HEK293 (cell line): Measurements from ENCODE around the gene IMP3.

Experiments
- CTCF ChIA-PET: fragments of 350-600 bp; formaldehyde crosslinking; extraction: SDS; loops from one replicate; lab custom pipeline; 2021; ENCODE audit warnings: antibody characterized with exemption; lab: Yijun Ruan, JAX
- POLR2A ChIA-PET: fragments of 300-600 bp; formaldehyde crosslinking; extraction: SDS; loops from one replicate; lab custom pipeline; 2020; ENCODE audit warnings: antibody characterized with exemption, inconsistent platforms; lab: Yijun Ruan, JAX
- H3K27ac ChIP-seq: fragments of 200-500 bp; sonication (Bioruptor generic); 2 replicates; pipeline ENCODE4 v1.5.1; 2014; ENCODE audit warnings: low read depth, low read length, control low read depth, inconsistent platforms; ENCODE audit errors: extremely low read depth
- H3K36me3 ChIP-seq, 2 experiments: fragments of 200-500 bp in 1 of 2; sonication (Bioruptor generic) in 1 of 2; 1 replicate in 1 of 2; 2 replicates in 1 of 2; pipeline ENCODE4 v1.5.1; 2014 to 2017; ENCODE audit warnings: inconsistent platforms in 2 of 2, low read length in 2 of 2; ENCODE audit not compliant: control insufficient read depth in 2 of 2, insufficient read depth in 1 of 2
- H3K4me1 ChIP-seq: fragments of 200-500 bp; sonication (Bioruptor generic); 2 replicates; pipeline ENCODE4 v1.5.1; 2014; ENCODE audit warnings: mild to moderate bottlenecking, low read length, inconsistent platforms; ENCODE audit not compliant: control insufficient read depth, insufficient read depth
- H3K4me3 ChIP-seq: 2 replicates; pipeline ENCODE4 v1.5.1; 2011; ENCODE audit warnings: low read depth, mild to moderate bottlenecking, control low read depth, low read length, moderate library complexity
- H3K9me3 ChIP-seq: fragments of 200-500 bp; sonication (Bioruptor generic); 2 replicates; pipeline ENCODE4 v1.5.1; 2014; ENCODE audit warnings: low read depth, low read length, inconsistent platforms; ENCODE audit not compliant: control insufficient read depth, insufficient read depth
- HOXA7 ChIP-seq: sonication (generic); formaldehyde crosslinking; IDR thresholded peaks from 2 replicates; pipeline ENCODE4 v1.8.1; 2022; ENCODE audit warnings: missing genetic modification reagents, borderline replicate concordance
- HOXC10 ChIP-seq: sonication (generic); formaldehyde crosslinking; IDR thresholded peaks from 2 replicates; pipeline ENCODE4 v1.8.1; 2023; ENCODE audit warnings: mild to moderate bottlenecking, missing genetic modification reagents
- KLF1 ChIP-seq: fragments of 450-650 bp; formaldehyde crosslinking; IDR thresholded peaks from 2 replicates; pipeline ENCODE4 v1.5.1; 2016; ENCODE audit warnings: missing biosample characterization, missing genetic modification characterization
- KLF10 ChIP-seq: fragments of 450-650 bp; IDR thresholded peaks from 2 replicates; pipeline ENCODE4 v1.5.1; 2018; ENCODE audit warnings: missing biosample characterization, mild to moderate bottlenecking, missing genetic modification characterization
- OVOL3 ChIP-seq: fragments of 450-650 bp; formaldehyde crosslinking; IDR thresholded peaks from 2 replicates; pipeline ENCODE4 v1.5.1; 2016; ENCODE audit warnings: missing biosample characterization, missing genetic modification characterization
- SALL2 ChIP-seq: fragments of 450-650 bp; formaldehyde crosslinking; IDR thresholded peaks from 2 replicates; pipeline ENCODE4 v1.5.0; 2017; ENCODE audit warnings: missing biosample characterization, mild to moderate bottlenecking, missing genetic modification characterization, borderline replicate concordance
- ZBTB1 ChIP-seq: fragments of 450-650 bp; formaldehyde crosslinking; IDR thresholded peaks from 2 replicates; pipeline ENCODE4 v1.5.1; 2016; ENCODE audit warnings: missing biosample characterization, missing genetic modification characterization
- ZBTB17 ChIP-seq: fragments of 450-650 bp; formaldehyde crosslinking; IDR thresholded peaks from 2 replicates; pipeline ENCODE4 v1.5.1; 2016; ENCODE audit warnings: missing biosample characterization, missing genetic modification characterization
- ZBTB8A ChIP-seq: fragments of 450-650 bp; formaldehyde crosslinking; IDR thresholded peaks from 2 replicates; pipeline ENCODE4 v1.5.1; 2016; ENCODE audit warnings: missing biosample characterization, missing genetic modification characterization
- ZNF174 ChIP-seq: fragments of 450-650 bp; formaldehyde crosslinking; IDR thresholded peaks from 2 replicates; pipeline ENCODE4 v1.5.0; 2017; ENCODE audit warnings: missing biosample characterization, mild to moderate bottlenecking, missing genetic modification characterization
- ZNF19 ChIP-seq: fragments of 450-650 bp; formaldehyde crosslinking; IDR thresholded peaks from 2 replicates; pipeline ENCODE4; 2016; ENCODE audit warnings: missing biosample characterization, missing genetic modification characterization, low read depth
- ZNF202 ChIP-seq: fragments of 450-650 bp; formaldehyde crosslinking; IDR thresholded peaks from 2 replicates; pipeline ENCODE4 v1.5.1; 2016; ENCODE audit warnings: missing biosample characterization, missing genetic modification characterization, borderline replicate concordance
- ZNF404 ChIP-seq: fragments of 450-650 bp; formaldehyde crosslinking; IDR thresholded peaks from 2 replicates; pipeline ENCODE4 v1.5.1; 2017; ENCODE audit warnings: missing biosample characterization, missing genetic modification characterization
- ZNF416 ChIP-seq: fragments of 450-650 bp; formaldehyde crosslinking; IDR thresholded peaks from 2 replicates; pipeline ENCODE4 v1.5.1; 2016; ENCODE audit warnings: missing biosample characterization, missing genetic modification characterization
- ZNF501 ChIP-seq: fragments of 450-650 bp; formaldehyde crosslinking; IDR thresholded peaks from 2 replicates; pipeline ENCODE4 v1.5.1; 2016; ENCODE audit warnings: missing biosample characterization, missing genetic modification characterization
- ZNF610 ChIP-seq: fragments of 450-650 bp; formaldehyde crosslinking; IDR thresholded peaks from 2 replicates; pipeline ENCODE4 v1.5.1; 2016; ENCODE audit warnings: missing biosample characterization, missing genetic modification characterization, borderline replicate concordance
- ZNF660 ChIP-seq: fragments of 450-650 bp; IDR thresholded peaks from 2 replicates; pipeline ENCODE4 v1.5.1; 2018; ENCODE audit warnings: missing biosample characterization, mild to moderate bottlenecking, missing genetic modification characterization
- ZNF777 ChIP-seq: fragments of 450-650 bp; formaldehyde crosslinking; IDR thresholded peaks from 2 replicates; pipeline ENCODE4 v1.5.1; 2017; ENCODE audit warnings: missing biosample characterization, missing genetic modification characterization, borderline replicate concordance
- ZSCAN23 ChIP-seq: fragments of 450-650 bp; formaldehyde crosslinking; IDR thresholded peaks from 2 replicates; pipeline ENCODE4 v1.5.1; 2016; ENCODE audit warnings: missing biosample characterization, missing genetic modification characterization
- TF ChIP-seq, protein P1 (sequence below): fragments of 450-650 bp; formaldehyde crosslinking; IDR thresholded peaks from 2 replicates; pipeline ENCODE4 v1.5.1; 2016; ENCODE audit warnings: missing biosample characterization, missing genetic modification characterization, borderline replicate concordance
- TF ChIP-seq, protein P2 (sequence below): fragments of 450-650 bp; formaldehyde crosslinking; IDR thresholded peaks from 2 replicates; pipeline ENCODE4 v1.5.1; 2017; ENCODE audit warnings: missing biosample characterization, missing genetic modification characterization
- TF ChIP-seq, protein P3 (sequence below): fragments of 450-650 bp; IDR thresholded peaks from 2 replicates; pipeline ENCODE4 v1.5.1; 2018; ENCODE audit warnings: missing biosample characterization, mild to moderate bottlenecking, missing genetic modification characterization
- TF ChIP-seq, protein P4 (sequence below): fragments of 450-650 bp; formaldehyde crosslinking; IDR thresholded peaks from 2 replicates; pipeline ENCODE4 v1.5.1; 2016; ENCODE audit warnings: missing biosample characterization, missing genetic modification characterization, borderline replicate concordance
- TF ChIP-seq, protein P5 (sequence below): fragments of 450-650 bp; formaldehyde crosslinking; IDR thresholded peaks from 2 replicates; pipeline ENCODE4 v1.5.1; 2016; ENCODE audit warnings: missing biosample characterization, missing genetic modification characterization

Gene IMP3, protein sequence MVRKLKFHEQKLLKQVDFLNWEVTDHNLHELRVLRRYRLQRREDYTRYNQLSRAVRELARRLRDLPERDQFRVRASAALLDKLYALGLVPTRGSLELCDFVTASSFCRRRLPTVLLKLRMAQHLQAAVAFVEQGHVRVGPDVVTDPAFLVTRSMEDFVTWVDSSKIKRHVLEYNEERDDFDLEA

DNA sequence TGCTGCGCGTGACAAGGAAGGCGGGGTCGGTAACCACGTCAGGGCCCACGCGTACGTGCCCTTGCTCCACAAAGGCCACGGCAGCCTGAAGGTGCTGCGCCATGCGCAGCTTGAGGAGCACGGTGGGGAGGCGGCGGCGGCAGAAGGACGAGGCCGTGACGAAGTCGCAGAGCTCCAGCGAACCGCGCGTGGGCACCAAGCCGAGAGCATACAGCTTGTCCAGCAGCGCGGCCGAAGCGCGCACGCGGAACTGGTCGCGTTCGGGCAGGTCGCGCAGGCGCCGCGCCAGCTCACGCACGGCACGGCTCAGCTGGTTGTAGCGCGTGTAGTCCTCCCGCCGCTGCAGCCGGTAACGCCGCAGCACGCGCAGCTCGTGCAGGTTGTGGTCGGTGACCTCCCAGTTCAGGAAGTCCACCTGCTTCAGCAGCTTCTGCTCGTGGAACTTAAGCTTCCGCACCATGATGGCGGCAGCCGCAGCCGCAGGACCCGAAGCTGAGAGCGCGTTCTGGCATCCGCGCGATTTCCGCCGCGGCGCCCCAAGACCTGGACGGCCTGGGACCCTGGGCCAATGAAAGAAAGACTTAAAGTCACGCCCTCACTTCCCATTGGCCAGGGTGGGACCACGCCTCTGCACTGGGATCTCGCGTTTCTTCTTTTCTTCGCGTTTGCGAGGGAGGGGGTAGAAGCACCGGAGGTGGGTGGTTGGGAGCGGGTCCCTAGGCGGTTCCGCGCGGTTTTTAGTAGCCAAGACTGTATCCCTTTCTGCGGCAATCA is at the start of gene IMP3:
IMP3 (minus strand) TSS at position 516 of the 774 bp plus-strand sequence; CDS start at position 460, 56 bp downstream.
- ChIA-PET CTCF (interaction anchor here (0.5 to 5.8 kb wide), 13 partner anchors 11 to 865 kb away, joined by 3 to 47 read pairs (median 4); partner anchors contain the start of genes C15orf39, MAN2C1 and SNUPN), POLR2A (interaction anchor here (0.6 to 4.4 kb wide), 32 partner anchors 7 to 645 kb away, joined by 3 to 94 read pairs (median 4); partner anchors contain the start of genes MAN2C1, NEIL1, PTPN9 and SCAMP5)
- Histone ChIP-seq H3K36me3 (peaks cover 6% of the 10 kb centered on the region in 2 experiments; a peak in 2 of 3 replicates), H3K4me1 (peaks cover 7% of the 10 kb centered on the region), H3K27ac (peak within 1 kb of the TSS; percentile 94), H3K4me3 (peak within 1 kb of the TSS; percentile 58), H3K9me3 (no peaks in the 10 kb centered on the region)
- TF ChIP-seq ZNF777 (tag by site-specific recombination) (no peak), HOXC10 (CRISPR knock-in tag) (no peak), HOXA7 (no peak), KLF1 (tag by site-specific recombination) (peak; percentile 67), ZNF404 (tag by site-specific recombination) (no peak), ZNF174 (tag by site-specific recombination) (no peak), ZNF416 (tag by site-specific recombination) (no peak), ZNF19 (tag by site-specific recombination) (no peak), OVOL3 (tag by site-specific recombination) (peak; percentile 35; the same call in 1 of the 2 replicates), ZBTB17 (peak; percentile 90), ZNF501 (tag by site-specific recombination) (peak; percentile 98), ZSCAN23 (tag by site-specific recombination) (no peak), ZNF660 (tag by site-specific recombination) (no peak; the same call in none of the 2 replicates), ZBTB8A (tag by site-specific recombination) (0 out of 2 replicates have a peak, but pooled peaks have one; percentile 11), SALL2 (tag by site-specific recombination) (no peak), KLF10 (peak; percentile 100), ZBTB1 (tag by site-specific recombination) (0 out of 2 replicates have a peak, but pooled peaks have one; percentile 49), ZNF202 (tag by site-specific recombination) (no peak), ZNF610 (peak; percentile 71)
- TF ChIP-seq, protein P1, sequence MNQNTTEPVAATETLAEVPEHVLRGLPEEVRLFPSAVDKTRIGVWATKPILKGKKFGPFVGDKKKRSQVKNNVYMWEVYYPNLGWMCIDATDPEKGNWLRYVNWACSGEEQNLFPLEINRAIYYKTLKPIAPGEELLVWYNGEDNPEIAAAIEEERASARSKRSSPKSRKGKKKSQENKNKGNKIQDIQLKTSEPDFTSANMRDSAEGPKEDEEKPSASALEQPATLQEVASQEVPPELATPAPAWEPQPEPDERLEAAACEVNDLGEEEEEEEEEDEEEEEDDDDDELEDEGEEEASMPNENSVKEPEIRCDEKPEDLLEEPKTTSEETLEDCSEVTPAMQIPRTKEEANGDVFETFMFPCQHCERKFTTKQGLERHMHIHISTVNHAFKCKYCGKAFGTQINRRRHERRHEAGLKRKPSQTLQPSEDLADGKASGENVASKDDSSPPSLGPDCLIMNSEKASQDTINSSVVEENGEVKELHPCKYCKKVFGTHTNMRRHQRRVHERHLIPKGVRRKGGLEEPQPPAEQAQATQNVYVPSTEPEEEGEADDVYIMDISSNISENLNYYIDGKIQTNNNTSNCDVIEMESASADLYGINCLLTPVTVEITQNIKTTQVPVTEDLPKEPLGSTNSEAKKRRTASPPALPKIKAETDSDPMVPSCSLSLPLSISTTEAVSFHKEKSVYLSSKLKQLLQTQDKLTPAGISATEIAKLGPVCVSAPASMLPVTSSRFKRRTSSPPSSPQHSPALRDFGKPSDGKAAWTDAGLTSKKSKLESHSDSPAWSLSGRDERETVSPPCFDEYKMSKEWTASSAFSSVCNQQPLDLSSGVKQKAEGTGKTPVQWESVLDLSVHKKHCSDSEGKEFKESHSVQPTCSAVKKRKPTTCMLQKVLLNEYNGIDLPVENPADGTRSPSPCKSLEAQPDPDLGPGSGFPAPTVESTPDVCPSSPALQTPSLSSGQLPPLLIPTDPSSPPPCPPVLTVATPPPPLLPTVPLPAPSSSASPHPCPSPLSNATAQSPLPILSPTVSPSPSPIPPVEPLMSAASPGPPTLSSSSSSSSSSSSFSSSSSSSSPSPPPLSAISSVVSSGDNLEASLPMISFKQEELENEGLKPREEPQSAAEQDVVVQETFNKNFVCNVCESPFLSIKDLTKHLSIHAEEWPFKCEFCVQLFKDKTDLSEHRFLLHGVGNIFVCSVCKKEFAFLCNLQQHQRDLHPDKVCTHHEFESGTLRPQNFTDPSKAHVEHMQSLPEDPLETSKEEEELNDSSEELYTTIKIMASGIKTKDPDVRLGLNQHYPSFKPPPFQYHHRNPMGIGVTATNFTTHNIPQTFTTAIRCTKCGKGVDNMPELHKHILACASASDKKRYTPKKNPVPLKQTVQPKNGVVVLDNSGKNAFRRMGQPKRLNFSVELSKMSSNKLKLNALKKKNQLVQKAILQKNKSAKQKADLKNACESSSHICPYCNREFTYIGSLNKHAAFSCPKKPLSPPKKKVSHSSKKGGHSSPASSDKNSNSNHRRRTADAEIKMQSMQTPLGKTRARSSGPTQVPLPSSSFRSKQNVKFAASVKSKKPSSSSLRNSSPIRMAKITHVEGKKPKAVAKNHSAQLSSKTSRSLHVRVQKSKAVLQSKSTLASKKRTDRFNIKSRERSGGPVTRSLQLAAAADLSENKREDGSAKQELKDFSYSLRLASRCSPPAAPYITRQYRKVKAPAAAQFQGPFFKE (tag by site-specific recombination): peak; percentile 98
- TF ChIP-seq, protein P2, sequence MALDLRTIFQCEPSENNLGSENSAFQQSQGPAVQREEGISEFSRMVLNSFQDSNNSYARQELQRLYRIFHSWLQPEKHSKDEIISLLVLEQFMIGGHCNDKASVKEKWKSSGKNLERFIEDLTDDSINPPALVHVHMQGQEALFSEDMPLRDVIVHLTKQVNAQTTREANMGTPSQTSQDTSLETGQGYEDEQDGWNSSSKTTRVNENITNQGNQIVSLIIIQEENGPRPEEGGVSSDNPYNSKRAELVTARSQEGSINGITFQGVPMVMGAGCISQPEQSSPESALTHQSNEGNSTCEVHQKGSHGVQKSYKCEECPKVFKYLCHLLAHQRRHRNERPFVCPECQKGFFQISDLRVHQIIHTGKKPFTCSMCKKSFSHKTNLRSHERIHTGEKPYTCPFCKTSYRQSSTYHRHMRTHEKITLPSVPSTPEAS (tag by site-specific recombination): peak; percentile 18; the same call in 1 of the 2 replicates
- TF ChIP-seq, protein P3, sequence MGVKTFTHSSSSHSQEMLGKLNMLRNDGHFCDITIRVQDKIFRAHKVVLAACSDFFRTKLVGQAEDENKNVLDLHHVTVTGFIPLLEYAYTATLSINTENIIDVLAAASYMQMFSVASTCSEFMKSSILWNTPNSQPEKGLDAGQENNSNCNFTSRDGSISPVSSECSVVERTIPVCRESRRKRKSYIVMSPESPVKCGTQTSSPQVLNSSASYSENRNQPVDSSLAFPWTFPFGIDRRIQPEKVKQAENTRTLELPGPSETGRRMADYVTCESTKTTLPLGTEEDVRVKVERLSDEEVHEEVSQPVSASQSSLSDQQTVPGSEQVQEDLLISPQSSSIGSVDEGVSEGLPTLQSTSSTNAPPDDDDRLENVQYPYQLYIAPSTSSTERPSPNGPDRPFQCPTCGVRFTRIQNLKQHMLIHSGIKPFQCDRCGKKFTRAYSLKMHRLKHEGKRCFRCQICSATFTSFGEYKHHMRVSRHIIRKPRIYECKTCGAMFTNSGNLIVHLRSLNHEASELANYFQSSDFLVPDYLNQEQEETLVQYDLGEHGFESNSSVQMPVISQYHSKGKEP (tag by site-specific recombination): no peak
- TF ChIP-seq, protein P4, sequence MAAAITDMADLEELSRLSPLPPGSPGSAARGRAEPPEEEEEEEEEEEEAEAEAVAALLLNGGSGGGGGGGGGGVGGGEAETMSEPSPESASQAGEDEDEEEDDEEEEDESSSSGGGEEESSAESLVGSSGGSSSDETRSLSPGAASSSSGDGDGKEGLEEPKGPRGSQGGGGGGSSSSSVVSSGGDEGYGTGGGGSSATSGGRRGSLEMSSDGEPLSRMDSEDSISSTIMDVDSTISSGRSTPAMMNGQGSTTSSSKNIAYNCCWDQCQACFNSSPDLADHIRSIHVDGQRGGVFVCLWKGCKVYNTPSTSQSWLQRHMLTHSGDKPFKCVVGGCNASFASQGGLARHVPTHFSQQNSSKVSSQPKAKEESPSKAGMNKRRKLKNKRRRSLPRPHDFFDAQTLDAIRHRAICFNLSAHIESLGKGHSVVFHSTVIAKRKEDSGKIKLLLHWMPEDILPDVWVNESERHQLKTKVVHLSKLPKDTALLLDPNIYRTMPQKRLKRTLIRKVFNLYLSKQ: no peak
- TF ChIP-seq, protein P5, sequence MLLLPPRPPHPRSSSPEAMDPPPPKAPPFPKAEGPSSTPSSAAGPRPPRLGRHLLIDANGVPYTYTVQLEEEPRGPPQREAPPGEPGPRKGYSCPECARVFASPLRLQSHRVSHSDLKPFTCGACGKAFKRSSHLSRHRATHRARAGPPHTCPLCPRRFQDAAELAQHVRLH (tag by site-specific recombination): no peak; the same call in 1 of the 2 replicates
